Endodermal cell (in vitro differentiated cells): ENCODE data around the gene SDK1. TPM values are rescaled to one million over a fixed set of nuclear protein-coding genes. Genes with fewer than 3 reads are reported as not detected.

Experiments used
- DNase-seq: peaks from one replicate; pipeline ENCODE4 v3.0.0-alpha.2; 2017
- H3K27ac ChIP-seq: 2 replicates; pipeline ENCODE4 v1.5.1; 2013; ENCODE audit warnings: mild to moderate bottlenecking, low read depth, low read length, moderate library complexity
- H3K27me3 ChIP-seq: 2 replicates; pipeline ENCODE4 v1.6.1; 2013; ENCODE audit warnings: mild to moderate bottlenecking, low read length, moderate library complexity; ENCODE audit not compliant: insufficient read depth, control insufficient read depth, poor library complexity, severe bottlenecking
- H3K36me3 ChIP-seq: 2 replicates; pipeline ENCODE4 v1.7.0; 2013; ENCODE audit warnings: mild to moderate bottlenecking, low read length, moderate library complexity; ENCODE audit not compliant: control insufficient read depth, insufficient read depth
- H3K4me1 ChIP-seq: one replicate; pipeline ENCODE4 v1.7.0; 2013; ENCODE audit warnings: low read length; ENCODE audit not compliant: control insufficient read depth, insufficient read depth
- H3K4me3 ChIP-seq: 2 replicates; pipeline ENCODE4 v1.5.1; 2013; ENCODE audit warnings: mild to moderate bottlenecking, low read length, moderate library complexity
- H3K9ac ChIP-seq: 2 replicates; pipeline ENCODE4 v1.6.1; 2013; ENCODE audit warnings: mild to moderate bottlenecking, low read length, moderate library complexity; ENCODE audit not compliant: poor library complexity, severe bottlenecking; ENCODE audit errors: extremely low read depth
- H3K9me3 ChIP-seq: 2 replicates; pipeline ENCODE4 v1.6.1; 2013; ENCODE audit warnings: mild to moderate bottlenecking, low read length, moderate library complexity; ENCODE audit not compliant: control insufficient read depth
- H3K27ac Mint-ChIP-seq: 2 replicates; pipeline ENCODE4 v1.8.0; 2020; ENCODE audit warnings: mixed read lengths
- H3K27me3 Mint-ChIP-seq: 2 replicates; pipeline ENCODE4 v1.8.0; 2021; ENCODE audit warnings: mild to moderate bottlenecking, mixed read lengths; ENCODE audit not compliant: insufficient read depth
- H3K36me3 Mint-ChIP-seq: 2 replicates; pipeline ENCODE4 v1.8.0; 2020; ENCODE audit warnings: low read depth, mixed read lengths
- H3K4me1 Mint-ChIP-seq: 2 replicates; pipeline ENCODE4 v1.8.0; 2020; ENCODE audit warnings: mixed read lengths
- H3K4me3 Mint-ChIP-seq: 2 replicates; pipeline ENCODE4 v1.8.0; 2020; ENCODE audit warnings: mild to moderate bottlenecking, moderate library complexity, mixed read lengths
- H3K9me3 Mint-ChIP-seq: 2 replicates; pipeline ENCODE4 v1.8.0; 2020; ENCODE audit warnings: mild to moderate bottlenecking, mixed read lengths
- WGBS, 2 experiments: methylation state at CpG; one replicate each; pipeline versions ENCODE4 v1.1.5 to v1.1.7; 2013; ENCODE audit warnings: missing lambda C conversion rate in 2 of 2, mixed read lengths in 1 of 2; ENCODE audit not compliant: insufficient coverage in 1 of 2, insufficient read length in 1 of 2; 5-methylcytosine and 5-hydroxymethylcytosine counted together
- total RNA-seq, 2 donors: library from RNA; stranded (reverse); fragmentation: NEBNext Ultra II Directional in 1 of 2; extraction: Animal tissue kit (Norgen Biotek cat#: 25700) in 1 of 2; gene quantifications; 2 replicates in 1 of 2; 3 replicates in 1 of 2; pipeline ENCODE4 v1.2.1, GENCODE V29; 2021
- TF ChIP-seq, protein P1 (sequence below): fragments of 200-600 bp; sonication (generic); conservative IDR thresholded peaks from 2 replicates; pipeline ENCODE4 v1.5.0; 2021; ENCODE audit warnings: antibody characterized with exemption, mild to moderate bottlenecking

The SDK1 gene
- total RNA-seq, 2 donors from 2014 or later = 22.7 to 23.1 TPM

DNA sequence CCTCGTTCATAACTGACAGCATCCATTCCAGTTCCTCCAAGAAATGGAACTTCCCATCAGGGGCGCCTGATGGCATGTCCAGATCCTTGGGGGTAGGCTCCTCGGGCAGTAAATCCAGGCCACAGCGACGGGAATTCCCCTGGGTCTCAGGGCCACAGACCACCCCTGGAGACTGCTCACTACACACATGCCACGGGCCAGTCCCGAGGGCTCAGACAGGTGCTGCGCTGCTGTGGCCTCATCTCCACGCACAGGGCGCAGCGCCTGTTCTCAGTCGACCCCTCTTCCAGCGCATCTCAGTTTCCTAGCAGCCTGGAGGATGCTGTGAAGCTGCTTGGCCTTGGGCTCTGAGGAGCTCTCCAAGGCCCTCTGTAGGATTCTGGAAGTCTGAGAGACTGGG is 907.5 kb downstream of the SDK1 start:
- TF ChIP-seq, protein P1, sequence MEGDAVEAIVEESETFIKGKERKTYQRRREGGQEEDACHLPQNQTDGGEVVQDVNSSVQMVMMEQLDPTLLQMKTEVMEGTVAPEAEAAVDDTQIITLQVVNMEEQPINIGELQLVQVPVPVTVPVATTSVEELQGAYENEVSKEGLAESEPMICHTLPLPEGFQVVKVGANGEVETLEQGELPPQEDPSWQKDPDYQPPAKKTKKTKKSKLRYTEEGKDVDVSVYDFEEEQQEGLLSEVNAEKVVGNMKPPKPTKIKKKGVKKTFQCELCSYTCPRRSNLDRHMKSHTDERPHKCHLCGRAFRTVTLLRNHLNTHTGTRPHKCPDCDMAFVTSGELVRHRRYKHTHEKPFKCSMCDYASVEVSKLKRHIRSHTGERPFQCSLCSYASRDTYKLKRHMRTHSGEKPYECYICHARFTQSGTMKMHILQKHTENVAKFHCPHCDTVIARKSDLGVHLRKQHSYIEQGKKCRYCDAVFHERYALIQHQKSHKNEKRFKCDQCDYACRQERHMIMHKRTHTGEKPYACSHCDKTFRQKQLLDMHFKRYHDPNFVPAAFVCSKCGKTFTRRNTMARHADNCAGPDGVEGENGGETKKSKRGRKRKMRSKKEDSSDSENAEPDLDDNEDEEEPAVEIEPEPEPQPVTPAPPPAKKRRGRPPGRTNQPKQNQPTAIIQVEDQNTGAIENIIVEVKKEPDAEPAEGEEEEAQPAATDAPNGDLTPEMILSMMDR = no peak
- Histone ChIP-seq H3K36me3 (no peaks in the 10 kb centered on the region), H3K9me3 (no peaks in the 10 kb centered on the region), H3K9ac (no peak overlapping the region), H3K4me1 (no peaks in the 10 kb centered on the region), H3K4me3 (no peak overlapping the region), H3K27me3 (no peaks in the 10 kb centered on the region), H3K27ac (no peak overlapping the region)
- H3K27ac Mint-ChIP-seq = no peak overlapping the region
- H3K36me3 Mint-ChIP-seq = peaks cover 10% of the 10 kb centered on the region
- H3K4me1 Mint-ChIP-seq = peaks cover 18% of the 10 kb centered on the region
- H3K27me3 Mint-ChIP-seq = no peaks in the 10 kb centered on the region
- 91 to 95% methylated on average over 12 to 13 of the region's 13 CpGs for WGBS, 2 experiments
- H3K9me3 Mint-ChIP-seq = no peaks in the 10 kb centered on the region
- DNase-seq = no peak
- no peak overlapping the region for H3K4me3 Mint-ChIP-seq

DNA sequence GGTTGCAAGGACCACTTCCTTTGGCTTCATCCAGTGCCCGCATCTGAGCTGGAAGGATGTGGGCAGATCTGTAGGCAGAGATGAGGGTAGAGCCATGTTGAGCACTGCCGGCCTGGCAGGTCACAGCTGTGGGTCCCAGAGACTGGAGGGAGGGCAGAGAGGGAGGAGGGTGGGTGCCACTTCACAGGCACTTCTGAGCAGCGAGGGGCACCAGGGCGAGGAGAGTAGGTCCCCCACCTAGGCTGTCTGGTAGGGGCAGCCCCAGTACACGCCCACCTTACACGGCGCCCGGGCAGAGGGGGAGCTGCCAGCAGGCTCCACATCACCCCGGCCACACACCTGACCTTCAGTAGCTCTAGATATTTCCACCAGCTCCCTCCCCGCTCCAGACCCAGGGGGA is 908.1 kb downstream of the SDK1 start:
- no peaks in the 10 kb centered on the region for H3K27me3 Mint-ChIP-seq
- Histone ChIP-seq H3K9me3 (no peaks in the 10 kb centered on the region), H3K9ac (no peak overlapping the region), H3K36me3 (no peaks in the 10 kb centered on the region), H3K4me3 (no peak overlapping the region), H3K27me3 (no peaks in the 10 kb centered on the region), H3K4me1 (peaks cover 2% of the 10 kb centered on the region), H3K27ac (no peak overlapping the region)
- no peaks in the 10 kb centered on the region for H3K9me3 Mint-ChIP-seq
- H3K4me1 Mint-ChIP-seq = peaks cover 17% of the 10 kb centered on the region
- DNase-seq = no peak
- TF ChIP-seq, protein P1 = no peak
- H3K4me3 Mint-ChIP-seq = no peak overlapping the region
- WGBS, 2 experiments = 91 to 100% methylated on average over 4 to 10 of the region's 10 CpGs
- peaks cover 10% of the 10 kb centered on the region for H3K36me3 Mint-ChIP-seq
- no peak overlapping the region for H3K27ac Mint-ChIP-seq

GRCh38 chr7:4209966-4210365 is 908.9 kb downstream of the SDK1 start:
- no peaks in the 10 kb centered on the region for H3K9me3 Mint-ChIP-seq
- no peak overlapping the region for H3K4me3 Mint-ChIP-seq
- H3K27me3 ChIP-seq = no peaks in the 10 kb centered on the region
- TF ChIP-seq, protein P1 = no peak
- H3K36me3 ChIP-seq = no peaks in the 10 kb centered on the region
- no peak overlapping the region for H3K27ac Mint-ChIP-seq
- no peaks in the 10 kb centered on the region for H3K9me3 ChIP-seq
- no peak for DNase-seq
- no peak overlapping the region for H3K4me3 ChIP-seq
- peaks cover 10% of the 10 kb centered on the region for H3K36me3 Mint-ChIP-seq
- H3K4me1 Mint-ChIP-seq = peaks cover 10% of the 10 kb centered on the region
- peaks cover 3% of the 10 kb centered on the region for H3K4me1 ChIP-seq
- WGBS, 2 experiments = 90% methylated on average over 20 of the region's 20 CpGs; no CpG with 5 or more reads in 1 of the 2 experiments
- H3K27ac ChIP-seq = no peak overlapping the region
- H3K27me3 Mint-ChIP-seq = no peaks in the 10 kb centered on the region
- H3K9ac ChIP-seq = no peak overlapping the region
